Keratinocyte (primary cell): ENCODE results near the gene TMEM150B. TPM values are rescaled to one million over a fixed set of nuclear protein-coding genes. Genes with fewer than 3 reads are reported as not detected.

Source experiments
- DNase-seq: peaks from one replicate; pipeline ENCODE4 v3.0.0-alpha.2; 2011; ENCODE audit warnings: low read depth, missing footprints, low spot score
- FAIRE-seq: peaks from 2 replicates; lab custom pipeline; 2011; peaks lifted over from hg19 to GRCh38; lab: Jason Lieb, UNC
- H2AFZ ChIP-seq: 2 replicates; pipeline ENCODE4 v1.6.0; 2012; ENCODE audit warnings: low read length, control low read depth, inconsistent platforms; ENCODE audit not compliant: control insufficient read depth
- H3K27ac ChIP-seq: 2 replicates; pipeline ENCODE4 v1.5.1; 2011; ENCODE audit warnings: low read length; ENCODE audit not compliant: control insufficient read depth, insufficient read depth
- H3K27me3 ChIP-seq: 3 replicates; pipeline ENCODE4 v1.6.0; 2011; ENCODE audit warnings: low read length; ENCODE audit not compliant: control insufficient read depth, insufficient read depth; ENCODE audit errors: extremely low read depth
- H3K36me3 ChIP-seq, 2 experiments: 2 replicates in 1 of 2; 3 replicates in 1 of 2; pipeline ENCODE4 v1.5.1; 2011; ENCODE audit warnings: low read length in 2 of 2, mild to moderate bottlenecking in 1 of 2; ENCODE audit not compliant: control insufficient read depth in 2 of 2, insufficient read depth in 2 of 2; ENCODE audit errors: extremely low read depth in 1 of 2
- H3K4me1 ChIP-seq: 3 replicates; pipeline ENCODE4 v1.5.1; 2011; ENCODE audit warnings: low read length; ENCODE audit not compliant: control insufficient read depth, insufficient read depth; ENCODE audit errors: extremely low read depth
- H3K4me2 ChIP-seq: 3 replicates; pipeline ENCODE4 v1.6.0; 2011; ENCODE audit warnings: low read depth, low read length; ENCODE audit not compliant: control insufficient read depth, insufficient read depth; ENCODE audit errors: extremely low read depth
- H3K4me3 ChIP-seq, 3 experiments: fragments of 200-600 bp in 1 of 3; sonication (generic) in 1 of 3; 2 replicates in 2 of 3; 3 replicates in 1 of 3; pipeline ENCODE4 v1.5.1; 2011 to 2016; ENCODE audit warnings: low read length in 3 of 3, mild to moderate bottlenecking in 3 of 3, control low read depth in 2 of 3, inconsistent platforms in 1 of 3, low read depth in 1 of 3, mixed read lengths in 1 of 3, mixed run types in 1 of 3, moderate library complexity in 1 of 3; ENCODE audit not compliant: control insufficient read depth in 2 of 3, insufficient read depth in 2 of 3; ENCODE audit errors: extremely low read depth in 1 of 3
- H3K79me2 ChIP-seq: 2 replicates; pipeline ENCODE4 v1.6.0; 2012; ENCODE audit warnings: low read length; ENCODE audit not compliant: control insufficient read depth, insufficient read depth
- H3K9ac ChIP-seq: 3 replicates; pipeline ENCODE4 v1.6.0; 2011; ENCODE audit warnings: low read length; ENCODE audit not compliant: control insufficient read depth, insufficient read depth; ENCODE audit errors: extremely low read depth
- H3K9me1 ChIP-seq: 3 replicates; pipeline ENCODE4 v1.6.0; 2011; ENCODE audit warnings: low read length; ENCODE audit not compliant: control insufficient read depth, insufficient read depth; ENCODE audit errors: extremely low read depth
- H3K9me3 ChIP-seq: 2 replicates; pipeline ENCODE4 v1.5.1; 2012; ENCODE audit warnings: low read depth, low read length; ENCODE audit not compliant: control insufficient read depth
- H4K20me1 ChIP-seq: 3 replicates; pipeline ENCODE4 v1.6.0; 2011; ENCODE audit warnings: low read length; ENCODE audit not compliant: control insufficient read depth, insufficient read depth; ENCODE audit errors: extremely low read depth
- EZH2 ChIP-seq: IDR thresholded peaks from one replicate; pipeline ENCODE4 v1.6.1; 2012; ENCODE audit warnings: inconsistent platforms, mild to moderate bottlenecking, low read length, moderate library complexity
- dilution Hi-C: fragments of 300-500 bp; cut with MboI; formaldehyde crosslinking; loops from one replicate; pipeline ENCODE4 v1.7.0; 2020; ENCODE audit warnings: low sequenced_read_pairs; ENCODE audit not compliant: extremely low pct_ligation_motif_present
- polyA plus RNA-seq, 5 experiments: library from polyadenylated mRNA; depleted of rRNA in 3 of 5; stranded (reverse) in 3 of 5; stranded (forward) in 1 of 5; unstranded in 1 of 5; fragments of >200 nt; gene quantifications; 1 replicate in 1 of 5; 2 replicates in 3 of 5; 3 replicates in 1 of 5; pipeline versions ENCODE4 v1.2.1 to v1.2.3, GENCODE V29; 2011 to 2012; ENCODE audit warnings: missing spikeins in 2 of 5, low read depth in 1 of 5, low replicate concordance in 1 of 5
- TF ChIP-seq, protein P1 (sequence below), 3 experiments: IDR thresholded peaks in 1 of 3; conservative IDR thresholded peaks in 1 of 3; optimal IDR thresholded peaks in 1 of 3; 2 replicates in 2 of 3; 3 replicates in 1 of 3; pipeline versions ENCODE3 to v1.5.1; 2011; ENCODE audit warnings: low read length in 3 of 3, mild to moderate bottlenecking in 3 of 3, moderate library complexity in 2 of 3, control low read depth in 1 of 3, inconsistent platforms in 1 of 3; ENCODE audit not compliant: insufficient read depth in 2 of 3; ENCODE audit errors: extremely low read depth in 1 of 3

Gene TMEM150B
- polyA plus RNA-seq, 1 donor (not counting 4 experiments of a cell fraction or from before 2014, with no cell fraction given) = not detected

DNA sequence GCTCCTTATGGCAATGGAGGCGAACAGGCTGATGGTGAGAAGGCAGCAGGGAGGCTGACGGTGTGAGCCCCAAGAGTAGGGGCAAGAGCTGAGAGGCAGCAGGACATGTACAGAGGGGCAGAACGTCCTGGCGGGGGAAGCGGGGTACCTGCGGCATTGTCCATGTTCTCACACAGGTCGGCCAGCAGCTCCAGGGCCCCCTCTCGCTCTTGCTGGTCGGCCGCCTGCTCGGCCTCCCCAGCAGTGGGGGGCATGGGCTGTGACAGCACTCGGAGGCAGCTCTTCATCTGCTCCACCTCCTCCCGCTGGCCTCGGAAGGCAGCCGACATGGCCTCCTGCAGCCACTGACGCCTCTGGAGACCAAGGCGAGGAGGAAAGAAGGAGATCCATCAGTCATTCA lies 47.6 kb downstream of the TMEM150B start:
- no peak overlapping the region for H3K27ac ChIP-seq
- no peak for TF ChIP-seq EZH2
- TF ChIP-seq, protein P1, sequence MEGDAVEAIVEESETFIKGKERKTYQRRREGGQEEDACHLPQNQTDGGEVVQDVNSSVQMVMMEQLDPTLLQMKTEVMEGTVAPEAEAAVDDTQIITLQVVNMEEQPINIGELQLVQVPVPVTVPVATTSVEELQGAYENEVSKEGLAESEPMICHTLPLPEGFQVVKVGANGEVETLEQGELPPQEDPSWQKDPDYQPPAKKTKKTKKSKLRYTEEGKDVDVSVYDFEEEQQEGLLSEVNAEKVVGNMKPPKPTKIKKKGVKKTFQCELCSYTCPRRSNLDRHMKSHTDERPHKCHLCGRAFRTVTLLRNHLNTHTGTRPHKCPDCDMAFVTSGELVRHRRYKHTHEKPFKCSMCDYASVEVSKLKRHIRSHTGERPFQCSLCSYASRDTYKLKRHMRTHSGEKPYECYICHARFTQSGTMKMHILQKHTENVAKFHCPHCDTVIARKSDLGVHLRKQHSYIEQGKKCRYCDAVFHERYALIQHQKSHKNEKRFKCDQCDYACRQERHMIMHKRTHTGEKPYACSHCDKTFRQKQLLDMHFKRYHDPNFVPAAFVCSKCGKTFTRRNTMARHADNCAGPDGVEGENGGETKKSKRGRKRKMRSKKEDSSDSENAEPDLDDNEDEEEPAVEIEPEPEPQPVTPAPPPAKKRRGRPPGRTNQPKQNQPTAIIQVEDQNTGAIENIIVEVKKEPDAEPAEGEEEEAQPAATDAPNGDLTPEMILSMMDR (optimal IDR thresholded peaks at IDR 0.05 in 1 of 3, IDR thresholded peaks at IDR 0.05 in 1 of 3, conservative IDR thresholded peaks at IDR 0.05 in 1 of 3; ENCODE audit: extremely low read depth in 1 of 3, insufficient read depth in 2 of 3, low read length in 3 of 3) = no peak
- H4K20me1 ChIP-seq = no peaks in the 10 kb centered on the region
- FAIRE-seq (no peak), DNase-seq (no peak)
- H3K9ac ChIP-seq = no peak overlapping the region
- H3K4me3 ChIP-seq = no peak overlapping the region
- peaks cover 14% of the 10 kb centered on the region for H3K4me1 ChIP-seq
- H3K9me3 ChIP-seq = no peaks in the 10 kb centered on the region
- H2AFZ ChIP-seq = no peak overlapping the region
- H3K36me3 ChIP-seq = peaks cover 16 to 20% of the 10 kb centered on the region in 2 experiments
- no peaks in the 10 kb centered on the region for H3K9me1 ChIP-seq
- H3K79me2 ChIP-seq = peaks cover 7% of the 10 kb centered on the region
- no peaks in the 10 kb centered on the region for H3K27me3 ChIP-seq
- H3K4me2 ChIP-seq = no peak overlapping the region
- dilution Hi-C loops = no loop called here

DNA sequence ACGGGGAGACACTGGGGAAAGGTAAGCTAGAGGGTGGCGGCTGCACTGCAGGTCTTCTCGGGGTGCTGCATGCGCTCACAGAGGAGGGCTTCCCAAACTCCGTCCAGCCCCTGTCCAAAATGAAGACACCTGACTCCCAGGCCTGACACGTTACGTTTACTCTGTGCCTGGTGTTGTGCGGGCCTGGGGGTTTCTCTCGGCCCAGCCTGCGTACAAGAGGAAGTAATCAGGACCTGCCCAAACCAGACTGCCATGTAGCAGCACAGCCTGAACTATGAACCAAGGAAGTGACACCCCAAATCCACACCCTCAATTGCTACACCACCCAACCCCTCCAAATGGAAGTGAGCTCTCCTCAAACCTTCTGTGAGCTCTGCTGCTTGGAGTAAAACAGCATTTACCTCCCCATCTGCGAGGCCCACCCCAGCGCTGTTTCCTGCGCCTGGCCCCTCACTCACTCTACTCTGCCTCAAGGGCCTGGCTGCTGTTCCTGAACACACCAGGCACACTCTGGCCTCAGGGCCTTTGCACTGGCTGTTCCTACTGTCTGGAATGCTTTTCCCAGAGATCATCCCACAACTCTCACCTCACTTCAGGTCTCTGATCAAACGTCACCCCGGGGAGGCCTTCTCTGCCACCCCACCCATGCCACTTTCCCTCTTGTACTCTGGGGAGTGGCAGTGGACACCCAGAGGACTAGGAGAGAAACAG lies 48.3 kb downstream of the TMEM150B start:
- Histone ChIP-seq H3K4me2 (no peak overlapping the region), H3K36me3 (peaks cover 16 to 25% of the 10 kb centered on the region in 2 experiments), H2AFZ (no peak overlapping the region), H3K9me1 (no peaks in the 10 kb centered on the region), H3K27ac (no peak overlapping the region), H3K27me3 (no peaks in the 10 kb centered on the region), H3K4me1 (peaks cover 14% of the 10 kb centered on the region), H3K79me2 (peaks cover 7% of the 10 kb centered on the region), H4K20me1 (no peaks in the 10 kb centered on the region), H3K9me3 (no peaks in the 10 kb centered on the region), H3K9ac (no peak overlapping the region), H3K4me3 (no peak overlapping the region)
- no peak for FAIRE-seq
- dilution Hi-C loops = no loop called here
- no peak for DNase-seq
- TF ChIP-seq, protein P1 (optimal IDR thresholded peaks at IDR 0.05 in 1 of 3, IDR thresholded peaks at IDR 0.05 in 1 of 3, conservative IDR thresholded peaks at IDR 0.05 in 1 of 3; ENCODE audit: extremely low read depth in 1 of 3, insufficient read depth in 2 of 3, low read length in 3 of 3) = no peak
- no peak for TF ChIP-seq EZH2
